GM23338 (cell line): ENCODE data around the gene PYGO2. TPM values are rescaled to one million over a fixed set of nuclear protein-coding genes. Genes with fewer than 3 reads are reported as not detected.
"Not testable (repeated sequence)": the region's sequence is repeated elsewhere in the genome, so short reads cannot be mapped to it uniquely, and the experiment has no call there.

Experiments used
- ATAC-seq: fragments of 200-7000 bp; cut with Tn5 transposase; 3 replicates; pipeline ENCODE4 v1.9.1; 2020
- DNase-seq: peaks from one replicate; pipeline ENCODE4 v3.0.0-alpha.2; 2015; ENCODE audit warnings: low spot score
- H2AFZ ChIP-seq: fragments of 200-600 bp; sonication (generic); 2 replicates; pipeline ENCODE4 v1.8.0; 2016; ENCODE audit warnings: antibody characterized with exemption, mild to moderate bottlenecking, moderate library complexity
- H3F3A ChIP-seq: fragments of 200-600 bp; sonication (generic); replicated peaks from 2 replicates; pipeline ENCODE4 v1.8.0; 2017; ENCODE audit warnings: antibody characterized with exemption, mixed run types, low read depth
- H3K27ac ChIP-seq: fragments of 200-600 bp; sonication (generic); 2 replicates; pipeline ENCODE4 v1.6.1; 2016; ENCODE audit warnings: low read depth
- H3K27me3 ChIP-seq: fragments of 200-600 bp; sonication (generic); 2 replicates; pipeline ENCODE4 v1.8.0; 2016; ENCODE audit warnings: mild to moderate bottlenecking, mixed run types, moderate library complexity; ENCODE audit not compliant: insufficient read depth
- H3K36me3 ChIP-seq: fragments of 200-600 bp; sonication (generic); 2 replicates; pipeline ENCODE4 v1.8.0; 2016; ENCODE audit warnings: mild to moderate bottlenecking; ENCODE audit not compliant: insufficient read depth
- H3K4me1 ChIP-seq: fragments of 200-600 bp; sonication (generic); 2 replicates; pipeline ENCODE4 v1.8.0; 2016; ENCODE audit warnings: mild to moderate bottlenecking, moderate library complexity; ENCODE audit not compliant: insufficient read depth
- H3K4me2 ChIP-seq: fragments of 200-600 bp; sonication (generic); 2 replicates; pipeline ENCODE4 v1.7.1; 2017; ENCODE audit warnings: mixed run types
- H3K4me3 ChIP-seq: fragments of 200-600 bp; sonication (generic); 2 replicates; pipeline ENCODE4 v1.6.1; 2016; ENCODE audit warnings: mixed run types
- H3K79me2 ChIP-seq: fragments of 200-600 bp; sonication (generic); replicated peaks from 2 replicates; pipeline ENCODE4 v1.8.0; 2017; ENCODE audit warnings: mild to moderate bottlenecking; ENCODE audit not compliant: insufficient read depth
- H3K9me2 ChIP-seq: fragments of 200-600 bp; sonication (generic); 2 replicates; pipeline ENCODE4 v1.8.0; 2017; ENCODE audit not compliant: insufficient read depth
- H4K20me1 ChIP-seq: fragments of 200-600 bp; sonication (generic); replicated peaks from 2 replicates; pipeline ENCODE4 v1.8.0; 2017; ENCODE audit warnings: mild to moderate bottlenecking; ENCODE audit not compliant: insufficient read depth
- H3K27ac Mint-ChIP-seq: 2 replicates; pipeline ENCODE4 v1.8.0; 2020; ENCODE audit warnings: inconsistent platforms, mild to moderate bottlenecking, moderate library complexity, mixed read lengths
- H3K27me3 Mint-ChIP-seq: 3 replicates; pipeline ENCODE4 v1.8.0; 2022; ENCODE audit warnings: low read depth, mild to moderate bottlenecking, moderate library complexity, mixed read lengths, inconsistent platforms; ENCODE audit not compliant: insufficient read depth, poor library complexity
- H3K36me3 Mint-ChIP-seq: 3 replicates; pipeline ENCODE4 v1.8.0; 2021; ENCODE audit warnings: low read depth, mild to moderate bottlenecking, inconsistent platforms, moderate library complexity, mixed read lengths
- H3K4me1 Mint-ChIP-seq: 3 replicates; pipeline ENCODE4 v1.8.0; 2020; ENCODE audit warnings: mild to moderate bottlenecking, inconsistent platforms, mixed read lengths
- H3K4me3 Mint-ChIP-seq: 3 replicates; pipeline ENCODE4 v1.8.0; 2021; ENCODE audit warnings: moderate library complexity, mild to moderate bottlenecking, inconsistent platforms, mixed read lengths
- H3K9me3 Mint-ChIP-seq: 3 replicates; pipeline ENCODE4 v1.8.0; 2020; ENCODE audit warnings: moderate library complexity, mild to moderate bottlenecking, inconsistent platforms, mixed read lengths
- CREB1 ChIP-seq: fragments of 250-450 bp; sonication (Bioruptor Pico); IDR thresholded peaks from 2 replicates; pipeline ENCODE4 v1.5.0; 2020; ENCODE audit warnings: low read depth, mild to moderate bottlenecking, moderate library complexity
- EZH2 ChIP-seq: fragments of 200-600 bp; sonication (generic); IDR thresholded peaks from one replicate; pipeline ENCODE4 v1.8.0; 2017; ENCODE audit warnings: antibody characterized with exemption, mild to moderate bottlenecking, low read depth; ENCODE audit not compliant: unreplicated experiment
- EZH2phosphoT487 ChIP-seq: fragments of 200-600 bp; sonication (generic); IDR thresholded peaks from one replicate; pipeline ENCODE4 v1.8.1; 2018; ENCODE audit warnings: antibody characterized with exemption; ENCODE audit not compliant: unreplicated experiment
- JUNB ChIP-seq: IDR thresholded peaks from one replicate; pipeline ENCODE4 v1.6.1; 2016; ENCODE audit warnings: antibody characterized with exemption; ENCODE audit not compliant: unreplicated experiment
- NANOG ChIP-seq: IDR thresholded peaks from 2 replicates; pipeline ENCODE4 v1.6.1; 2016; ENCODE audit warnings: antibody characterized with exemption, borderline replicate concordance
- POLR2AphosphoS5 ChIP-seq: IDR thresholded peaks from 2 replicates; pipeline ENCODE4 v1.6.1; 2016; ENCODE audit warnings: antibody characterized with exemption, low read depth
- STAT1 ChIP-seq: IDR thresholded peaks from one replicate; pipeline ENCODE4 v1.6.1; 2016; ENCODE audit warnings: antibody characterized with exemption; ENCODE audit not compliant: unreplicated experiment
- ZNF331 ChIP-seq: fragments of 250-450 bp; sonication (Bioruptor Pico); IDR thresholded peaks from 2 replicates; pipeline ENCODE4 v1.5.0; 2020; ENCODE audit warnings: low read depth, mild to moderate bottlenecking, moderate library complexity
- microRNA-seq: library from miRNA; unstranded; fragments of <30 nt; microRNA quantifications from one replicate; pipeline ENCODE4, GENCODE V29; 2017
- polyA plus RNA-seq: library from polyadenylated mRNA; unstranded; fragments of >200 nt; fragmentation: Nextera tagmentation; extraction: Ambion mirVana; gene quantifications from 2 replicates; pipeline ENCODE4 v1.2.1, GENCODE V29; 2016
- small RNA-seq: library from RNA; depleted of rRNA; stranded (forward); fragments of <200 nt; gene quantifications from one replicate; pipeline ENCODE3, GENCODE V24; 2014; ENCODE audit warnings: low replicate concordance
- total RNA-seq: library from RNA; depleted of rRNA; stranded (reverse); fragments of >200 nt; shearing (Covaris generic); gene quantifications from 2 replicates; pipeline ENCODE4 v1.2.3, GENCODE V29; 2014; rRNA removed

Gene PYGO2
- total and polyA plus RNA-seq, 2 experiments from 2014 or later = 11.0 to 29.0 TPM

- peaks cover 28% of the 10 kb centered on the region for H3K9me3 Mint-ChIP-seq
- no peak overlapping the region for H3K27ac Mint-ChIP-seq
- H3K27ac ChIP-seq = no peak overlapping the region
- H4K20me1 ChIP-seq = no peaks in the 10 kb centered on the region
- no peaks in the 10 kb centered on the region for H3K27me3 ChIP-seq
- H3K4me1 Mint-ChIP-seq = peaks cover 3% of the 10 kb centered on the region; the same call in 2 of the 3 replicates
- no peaks in the 10 kb centered on the region for H3K4me1 ChIP-seq
- H3K9me2 ChIP-seq = peaks cover 7% of the 10 kb centered on the region; the same call in 1 of the 2 replicates
- DNase-seq = no peak
- TF ChIP-seq POLR2AphosphoS5 = no peak
- TF ChIP-seq NANOG = no peak
- TF ChIP-seq ZNF331 = no peak
- no peak for TF ChIP-seq JUNB
- TF ChIP-seq CREB1 (CRISPR knock-in tag) = no peak
- no peak for TF ChIP-seq EZH2phosphoT487
- TF ChIP-seq STAT1 = no peak
- TF ChIP-seq EZH2 = no peak
- no peak overlapping the region for H3K4me2 ChIP-seq
- no peaks in the 10 kb centered on the region for H3F3A ChIP-seq
- H3K4me3 ChIP-seq = no peak overlapping the region
- H3K79me2 ChIP-seq = no peaks in the 10 kb centered on the region
- H3K36me3 Mint-ChIP-seq = peaks cover 8% of the 10 kb centered on the region; the same call in 2 of the 3 replicates
- H3K27me3 Mint-ChIP-seq = peaks cover 9% of the 10 kb centered on the region
- H3K36me3 ChIP-seq = peaks cover 5% of the 10 kb centered on the region; the same call in 1 of the 2 replicates
- ATAC-seq = no peak
- H3K4me3 Mint-ChIP-seq = no peak overlapping the region
- H2AFZ ChIP-seq = no peak overlapping the region
Observed at GRCh38 chr1:154908937-154909336, 52.6 kb downstream of the PYGO2 start.

GRCh38 chr1:154908129-154908528 is 53.5 kb downstream of the PYGO2 start:
- H3K4me3 Mint-ChIP-seq, ATAC-seq, H2AFZ ChIP-seq, H4K20me1 ChIP-seq, H3K36me3 Mint-ChIP-seq, H3K27ac Mint-ChIP-seq, H3F3A ChIP-seq, DNase-seq, H3K4me2 ChIP-seq, H3K27me3 Mint-ChIP-seq, H3K27me3 ChIP-seq, H3K4me3 ChIP-seq, H3K9me2 ChIP-seq, H3K36me3 ChIP-seq, H3K4me1 ChIP-seq, H3K27ac ChIP-seq, H3K79me2 ChIP-seq, H3K4me1 Mint-ChIP-seq: not testable (repeated sequence)
- H3K9me3 Mint-ChIP-seq = peaks cover 28% of the 10 kb centered on the region

Small RNA genes lying within 50 kb of the gene (microRNA-seq; reads per million reads assigned to microRNA genes)
- not detected for gene MIR4258

Small RNA genes lying within 50 kb of the gene (small RNA-seq; reads per million reads assigned to genes)
- gene MIR4258 (not detected), gene RF00017 (not detected)

Other genes with a start within 250 kb of the PYGO2 start
- gene KCNN3, start 91.5 kb downstream of the PYGO2 start, total RNA-seq = 1.9 and 4.0 TPM in 2 replicates
- 3.0 and 3.1 TPM in 2 replicates for gene KCNN3, start 91.5 kb downstream of the PYGO2 start, polyA plus RNA-seq
- gene PMVK, start 25.1 kb downstream of the PYGO2 start, total RNA-seq = 8.1 and 11.2 TPM in 2 replicates
- 22.2 and 25.0 TPM in 2 replicates for gene PMVK, start 25.1 kb downstream of the PYGO2 start, polyA plus RNA-seq
- gene PBXIP1, start 5.7 kb downstream of the PYGO2 start, total RNA-seq = 29.6 and 31.8 TPM in 2 replicates
- gene PBXIP1, start 5.7 kb downstream of the PYGO2 start, polyA plus RNA-seq = 6.5 and 7.0 TPM in 2 replicates
- gene SHC1, start 9.0 kb upstream of the PYGO2 start, total RNA-seq = 196 and 211 TPM in 2 replicates
- gene SHC1, start 9.0 kb upstream of the PYGO2 start, polyA plus RNA-seq = 108 and 117 TPM in 2 replicates
- 296 and 392 TPM in 2 replicates for gene CKS1B, start 12.9 kb upstream of the PYGO2 start, total RNA-seq
- 562 and 617 TPM in 2 replicates for gene CKS1B, start 12.9 kb upstream of the PYGO2 start, polyA plus RNA-seq
- gene FLAD1, start 21.6 kb upstream of the PYGO2 start, total RNA-seq = 71.4 and 75.0 TPM in 2 replicates
- 72.8 and 74.5 TPM in 2 replicates for gene FLAD1, start 21.6 kb upstream of the PYGO2 start, polyA plus RNA-seq
- 1.5 and 1.6 TPM in 2 replicates for gene LENEP, start 31.8 kb upstream of the PYGO2 start, total RNA-seq
- not detected in 2 replicates for gene LENEP, start 31.8 kb upstream of the PYGO2 start, polyA plus RNA-seq
- 19.3 and 32.6 TPM in 2 replicates for gene ZBTB7B, start 41.0 kb upstream of the PYGO2 start, total RNA-seq
- 3.6 TPM in 2 replicates for gene ZBTB7B, start 41.0 kb upstream of the PYGO2 start, polyA plus RNA-seq
- not detected in 2 replicates for gene DCST2, start 72.0 kb upstream of the PYGO2 start, total RNA-seq
- gene DCST2, start 72.0 kb upstream of the PYGO2 start, polyA plus RNA-seq = 0.28 and 0.78 TPM in 2 replicates
- not detected in 2 replicates for gene DCST1, start 72.0 kb upstream of the PYGO2 start, total RNA-seq
- not detected in 2 replicates for gene DCST1, start 72.0 kb upstream of the PYGO2 start, polyA plus RNA-seq
- gene ADAM15, start 89.5 kb upstream of the PYGO2 start, total RNA-seq = 25.9 and 31.1 TPM in 2 replicates
- 24.2 and 25.9 TPM in 2 replicates for gene ADAM15, start 89.5 kb upstream of the PYGO2 start, polyA plus RNA-seq
- gene EFNA4, start 102.0 kb upstream of the PYGO2 start, total RNA-seq = 22.9 and 25.0 TPM in 2 replicates
- gene EFNA4, start 102.0 kb upstream of the PYGO2 start, polyA plus RNA-seq = 11.1 and 16.4 TPM in 2 replicates
- gene EFNA3, start 117.1 kb upstream of the PYGO2 start, total RNA-seq = 13.6 and 14.5 TPM in 2 replicates
- gene EFNA3, start 117.1 kb upstream of the PYGO2 start, polyA plus RNA-seq = 10.3 and 13.5 TPM in 2 replicates
- 2.1 and 5.1 TPM in 2 replicates for gene EFNA1, start 166.1 kb upstream of the PYGO2 start, total RNA-seq
- 3.2 and 5.1 TPM in 2 replicates for gene EFNA1, start 166.1 kb upstream of the PYGO2 start, polyA plus RNA-seq
- 30.0 and 50.5 TPM in 2 replicates for gene SLC50A1, start 174.1 kb upstream of the PYGO2 start, total RNA-seq
- gene SLC50A1, start 174.1 kb upstream of the PYGO2 start, polyA plus RNA-seq = 63.9 and 65.4 TPM in 2 replicates
- gene DPM3, start 178.7 kb upstream of the PYGO2 start, total RNA-seq = 13.6 and 19.2 TPM in 2 replicates
- 71.4 and 76.5 TPM in 2 replicates for gene DPM3, start 178.7 kb upstream of the PYGO2 start, polyA plus RNA-seq
- 101 and 106 TPM in 2 replicates for gene KRTCAP2, start 211.5 kb upstream of the PYGO2 start, total RNA-seq
- gene KRTCAP2, start 211.5 kb upstream of the PYGO2 start, polyA plus RNA-seq = 579 and 628 TPM in 2 replicates
- 15.4 and 18.8 TPM in 2 replicates for gene TRIM46, start 212.1 kb upstream of the PYGO2 start, total RNA-seq
- gene TRIM46, start 212.1 kb upstream of the PYGO2 start, polyA plus RNA-seq = 7.4 and 8.1 TPM in 2 replicates
- gene THBS3, start 246.1 kb upstream of the PYGO2 start, total RNA-seq = 1.2 and 6.3 TPM in 2 replicates
- 4.3 and 5.0 TPM in 2 replicates for gene THBS3, start 246.1 kb upstream of the PYGO2 start, polyA plus RNA-seq
- gene MTX1, start 246.9 kb upstream of the PYGO2 start, total RNA-seq = 66.7 and 77.7 TPM in 2 replicates
- gene MTX1, start 246.9 kb upstream of the PYGO2 start, polyA plus RNA-seq = 106 and 109 TPM in 2 replicates